Measurements from ENCODE around the gene SPDEF. TPM values are rescaled to one million over a fixed set of nuclear protein-coding genes. Genes with fewer than 3 reads are reported as not detected.

Gene SPDEF
- polyA plus RNA-seq, 1 donor (not counting 4 experiments of a cell fraction or from before 2014, with no cell fraction given): 0.03 TPM

DNA sequence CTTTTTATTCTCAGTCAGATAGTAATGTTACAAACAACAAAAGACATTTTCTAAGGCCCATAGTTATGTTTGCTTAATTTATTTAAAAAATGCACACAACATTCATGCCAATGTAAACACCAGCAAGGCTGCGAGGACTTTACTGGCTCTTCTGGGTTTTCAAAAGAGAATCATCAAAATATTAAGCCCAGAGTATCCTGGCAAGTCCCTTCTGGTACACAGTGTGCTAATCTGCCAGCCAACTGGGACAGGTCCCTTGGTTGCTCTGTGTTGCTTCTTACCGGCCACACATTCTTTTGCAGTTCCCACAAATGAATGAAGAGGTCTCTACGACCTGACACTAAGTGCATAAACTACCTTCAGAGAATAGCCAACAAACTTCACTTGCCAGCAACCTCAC, 42.6 kb upstream of the SPDEF start:
- H2AFZ ChIP-seq (ENCODE audit: control insufficient read depth, low read length): no peak overlapping the region
- no peak overlapping the region for H3K27ac ChIP-seq (ENCODE audit: control insufficient read depth, insufficient read depth, low read length)
- dilution Hi-C loops (cut with MboI; ENCODE audit: extremely low pct_ligation_motif_present, low sequenced_read_pairs): no loop called here
- H3K4me3 ChIP-seq (ENCODE audit: control insufficient read depth in 2 of 3, extremely low read depth in 1 of 3, insufficient read depth in 2 of 3, low read depth in 1 of 3, low read length in 3 of 3): no peak overlapping the region
- FAIRE-seq (no peak), DNase-seq (ENCODE audit: low read depth, low spot score) (no peak)
- H3K9me1 ChIP-seq (ENCODE audit: control insufficient read depth, extremely low read depth, insufficient read depth, low read length): peaks cover 3% of the 10 kb centered on the region
- no peak for TF ChIP-seq EZH2 (IDR thresholded peaks at IDR 0.05; ENCODE audit: low read length)
- TF ChIP-seq, protein P1, sequence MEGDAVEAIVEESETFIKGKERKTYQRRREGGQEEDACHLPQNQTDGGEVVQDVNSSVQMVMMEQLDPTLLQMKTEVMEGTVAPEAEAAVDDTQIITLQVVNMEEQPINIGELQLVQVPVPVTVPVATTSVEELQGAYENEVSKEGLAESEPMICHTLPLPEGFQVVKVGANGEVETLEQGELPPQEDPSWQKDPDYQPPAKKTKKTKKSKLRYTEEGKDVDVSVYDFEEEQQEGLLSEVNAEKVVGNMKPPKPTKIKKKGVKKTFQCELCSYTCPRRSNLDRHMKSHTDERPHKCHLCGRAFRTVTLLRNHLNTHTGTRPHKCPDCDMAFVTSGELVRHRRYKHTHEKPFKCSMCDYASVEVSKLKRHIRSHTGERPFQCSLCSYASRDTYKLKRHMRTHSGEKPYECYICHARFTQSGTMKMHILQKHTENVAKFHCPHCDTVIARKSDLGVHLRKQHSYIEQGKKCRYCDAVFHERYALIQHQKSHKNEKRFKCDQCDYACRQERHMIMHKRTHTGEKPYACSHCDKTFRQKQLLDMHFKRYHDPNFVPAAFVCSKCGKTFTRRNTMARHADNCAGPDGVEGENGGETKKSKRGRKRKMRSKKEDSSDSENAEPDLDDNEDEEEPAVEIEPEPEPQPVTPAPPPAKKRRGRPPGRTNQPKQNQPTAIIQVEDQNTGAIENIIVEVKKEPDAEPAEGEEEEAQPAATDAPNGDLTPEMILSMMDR (optimal IDR thresholded peaks at IDR 0.05 in 1 of 3, IDR thresholded peaks at IDR 0.05 in 1 of 3, conservative IDR thresholded peaks at IDR 0.05 in 1 of 3; ENCODE audit: extremely low read depth in 1 of 3, insufficient read depth in 2 of 3, low read length in 3 of 3): no peak
- peaks cover 2% of the 10 kb centered on the region for H4K20me1 ChIP-seq (ENCODE audit: control insufficient read depth, extremely low read depth, insufficient read depth, low read length)
- peaks cover 5 to 7% of the 10 kb centered on the region in 2 experiments for H3K36me3 ChIP-seq (ENCODE audit: control insufficient read depth in 2 of 2, extremely low read depth in 1 of 2, insufficient read depth in 2 of 2, low read length in 2 of 2)
- H3K4me2 ChIP-seq (ENCODE audit: control insufficient read depth, extremely low read depth, insufficient read depth, low read depth, low read length): no peak overlapping the region
- H3K9ac ChIP-seq (ENCODE audit: control insufficient read depth, extremely low read depth, insufficient read depth, low read length): no peak overlapping the region
- peaks cover 48% of the 10 kb centered on the region for H3K79me2 ChIP-seq (ENCODE audit: control insufficient read depth, insufficient read depth, low read length)
- peaks cover 13% of the 10 kb centered on the region for H3K4me1 ChIP-seq (ENCODE audit: control insufficient read depth, extremely low read depth, insufficient read depth, low read length)
- H3K9me3 ChIP-seq (ENCODE audit: control insufficient read depth, low read depth, low read length): no peaks in the 10 kb centered on the region
- no peaks in the 10 kb centered on the region for H3K27me3 ChIP-seq (ENCODE audit: control insufficient read depth, extremely low read depth, insufficient read depth, low read length)

DNA sequence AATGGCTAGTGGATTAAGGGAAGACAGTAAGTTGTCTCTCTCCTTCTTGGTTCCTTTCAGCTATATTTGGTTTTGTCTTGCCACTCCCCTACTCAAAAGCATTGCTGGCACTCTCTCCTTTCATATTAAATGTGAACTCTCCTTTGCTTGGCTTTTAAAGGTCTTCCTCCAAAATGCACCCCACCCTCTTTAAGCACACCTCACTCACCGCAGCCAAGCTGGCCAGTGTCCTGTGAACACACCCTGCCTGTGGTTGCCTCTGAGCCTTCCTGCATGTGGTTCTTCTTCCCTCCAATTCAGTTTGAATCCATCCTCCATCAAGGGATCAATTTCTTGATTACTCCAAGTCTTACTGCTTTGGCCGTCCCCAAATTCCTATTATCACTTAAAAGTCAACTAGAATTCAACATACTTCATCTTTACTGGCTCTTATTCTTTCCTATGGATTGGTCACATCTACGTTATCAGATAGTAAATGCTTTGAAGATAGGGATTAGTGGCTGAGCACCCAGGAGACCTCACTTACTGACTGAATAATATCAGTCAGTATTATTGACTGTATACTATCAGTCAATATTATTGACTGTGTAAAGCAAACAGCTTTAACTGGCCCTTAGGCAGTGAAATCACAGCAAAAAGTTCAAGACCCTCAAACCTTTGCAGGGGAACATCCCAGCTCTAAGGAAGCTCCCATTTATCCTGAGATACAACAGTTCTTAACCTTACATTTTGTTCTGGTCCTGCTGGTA, 41.6 kb upstream of the SPDEF start:
- H2AFZ ChIP-seq (ENCODE audit: control insufficient read depth, low read length): no peak overlapping the region
- DNase-seq (ENCODE audit: low read depth, low spot score) (no peak), FAIRE-seq (no peak)
- H3K9me3 ChIP-seq (ENCODE audit: control insufficient read depth, low read depth, low read length): no peaks in the 10 kb centered on the region
- H3K27me3 ChIP-seq (ENCODE audit: control insufficient read depth, extremely low read depth, insufficient read depth, low read length): no peaks in the 10 kb centered on the region
- peaks cover 4 to 6% of the 10 kb centered on the region in 2 experiments for H3K36me3 ChIP-seq (ENCODE audit: control insufficient read depth in 2 of 2, extremely low read depth in 1 of 2, insufficient read depth in 2 of 2, low read length in 2 of 2)
- no peak overlapping the region for H3K4me3 ChIP-seq (ENCODE audit: control insufficient read depth in 2 of 3, extremely low read depth in 1 of 3, insufficient read depth in 2 of 3, low read depth in 1 of 3, low read length in 3 of 3)
- H4K20me1 ChIP-seq (ENCODE audit: control insufficient read depth, extremely low read depth, insufficient read depth, low read length): peaks cover 2% of the 10 kb centered on the region
- dilution Hi-C loops (cut with MboI; ENCODE audit: extremely low pct_ligation_motif_present, low sequenced_read_pairs): no loop called here
- peaks cover 13% of the 10 kb centered on the region for H3K4me1 ChIP-seq (ENCODE audit: control insufficient read depth, extremely low read depth, insufficient read depth, low read length)
- no peak overlapping the region for H3K4me2 ChIP-seq (ENCODE audit: control insufficient read depth, extremely low read depth, insufficient read depth, low read depth, low read length)
- H3K9me1 ChIP-seq (ENCODE audit: control insufficient read depth, extremely low read depth, insufficient read depth, low read length): peaks cover 3% of the 10 kb centered on the region
- no peak overlapping the region for H3K9ac ChIP-seq (ENCODE audit: control insufficient read depth, extremely low read depth, insufficient read depth, low read length)
- H3K79me2 ChIP-seq (ENCODE audit: control insufficient read depth, insufficient read depth, low read length): peaks cover 50% of the 10 kb centered on the region
- no peak for TF ChIP-seq EZH2 (IDR thresholded peaks at IDR 0.05; ENCODE audit: low read length)
- TF ChIP-seq, protein P1 (optimal IDR thresholded peaks at IDR 0.05 in 1 of 3, IDR thresholded peaks at IDR 0.05 in 1 of 3, conservative IDR thresholded peaks at IDR 0.05 in 1 of 3; ENCODE audit: extremely low read depth in 1 of 3, insufficient read depth in 2 of 3, low read length in 3 of 3): no peak
- H3K27ac ChIP-seq (ENCODE audit: control insufficient read depth, insufficient read depth, low read length): no peak overlapping the region
